DOHH2 (cell line): Measurements from ENCODE around the gene KIF1A.

Source experiments
- EZH2phosphoT487 ChIP-seq: fragments of 200-600 bp; sonication (generic); IDR thresholded peaks from 2 replicates; pipeline ENCODE4 v1.6.1; 2017; ENCODE audit warnings: borderline replicate concordance, mild to moderate bottlenecking, antibody characterized with exemption, low read length, moderate library complexity, mixed read lengths
- TF ChIP-seq, protein P1 (sequence below): fragments of 200-600 bp; sonication (generic); IDR thresholded peaks from one replicate; pipeline ENCODE4 v1.5.1; 2014; ENCODE audit warnings: antibody characterized with exemption, mild to moderate bottlenecking, low read depth, low read length; ENCODE audit not compliant: poor library complexity, severe bottlenecking

GRCh38 chr2:240685771-240686371, 134.1 kb downstream of the KIF1A start:
- TF ChIP-seq, protein P1, sequence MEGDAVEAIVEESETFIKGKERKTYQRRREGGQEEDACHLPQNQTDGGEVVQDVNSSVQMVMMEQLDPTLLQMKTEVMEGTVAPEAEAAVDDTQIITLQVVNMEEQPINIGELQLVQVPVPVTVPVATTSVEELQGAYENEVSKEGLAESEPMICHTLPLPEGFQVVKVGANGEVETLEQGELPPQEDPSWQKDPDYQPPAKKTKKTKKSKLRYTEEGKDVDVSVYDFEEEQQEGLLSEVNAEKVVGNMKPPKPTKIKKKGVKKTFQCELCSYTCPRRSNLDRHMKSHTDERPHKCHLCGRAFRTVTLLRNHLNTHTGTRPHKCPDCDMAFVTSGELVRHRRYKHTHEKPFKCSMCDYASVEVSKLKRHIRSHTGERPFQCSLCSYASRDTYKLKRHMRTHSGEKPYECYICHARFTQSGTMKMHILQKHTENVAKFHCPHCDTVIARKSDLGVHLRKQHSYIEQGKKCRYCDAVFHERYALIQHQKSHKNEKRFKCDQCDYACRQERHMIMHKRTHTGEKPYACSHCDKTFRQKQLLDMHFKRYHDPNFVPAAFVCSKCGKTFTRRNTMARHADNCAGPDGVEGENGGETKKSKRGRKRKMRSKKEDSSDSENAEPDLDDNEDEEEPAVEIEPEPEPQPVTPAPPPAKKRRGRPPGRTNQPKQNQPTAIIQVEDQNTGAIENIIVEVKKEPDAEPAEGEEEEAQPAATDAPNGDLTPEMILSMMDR: no peak
- TF ChIP-seq EZH2phosphoT487: no peak
